Neural progenitor cell (in vitro differentiated cells): ENCODE results near the gene AP2A1.

Experiments
- CTCF ChIP-seq: fragments of 200-600 bp; sonication (generic); IDR thresholded peaks from 2 replicates; pipeline ENCODE4 v1.5.1; 2017; ENCODE audit warnings: antibody characterized with exemption, mild to moderate bottlenecking
- EZH2 ChIP-seq: fragments of 200-600 bp; sonication (generic); IDR thresholded peaks from 2 replicates; pipeline ENCODE4 v1.6.1; 2017; ENCODE audit warnings: antibody characterized with exemption, mild to moderate bottlenecking, moderate library complexity

- peak; percentile 56 for TF ChIP-seq CTCF
- TF ChIP-seq EZH2: no peak
These were observed 46.4 kb downstream of the AP2A1 start, which contains the start of gene FUZ for GRCh38 chr19:49812997-49813861.
